ENCODE results near the gene STX18.
"Not testable (repeated sequence)": the region's sequence is repeated elsewhere in the genome, so short reads cannot be mapped to it uniquely, and the experiment has no call there.

STX18 gene

DNA sequence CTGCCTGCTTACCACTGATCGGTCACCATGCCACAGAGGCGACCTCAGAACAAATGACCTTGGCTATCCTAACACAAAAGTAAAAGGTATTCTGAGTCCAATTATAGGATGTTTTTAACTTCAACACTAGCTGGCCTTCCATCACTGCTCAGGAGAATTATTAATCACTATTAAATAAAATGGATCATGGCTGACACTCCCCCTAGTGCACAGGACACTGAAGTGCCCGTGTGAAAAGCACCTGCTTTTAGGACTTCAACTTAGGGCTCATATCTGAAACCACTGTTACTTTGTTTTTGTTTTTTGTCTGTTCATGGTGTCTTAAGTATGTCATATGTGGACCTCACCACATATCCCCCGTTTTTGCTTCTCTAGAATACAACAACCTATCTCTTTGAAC is 33.9 kb downstream of the STX18 start:
- DNase-seq (ENCODE audit: low spot score): no peak

DNA sequence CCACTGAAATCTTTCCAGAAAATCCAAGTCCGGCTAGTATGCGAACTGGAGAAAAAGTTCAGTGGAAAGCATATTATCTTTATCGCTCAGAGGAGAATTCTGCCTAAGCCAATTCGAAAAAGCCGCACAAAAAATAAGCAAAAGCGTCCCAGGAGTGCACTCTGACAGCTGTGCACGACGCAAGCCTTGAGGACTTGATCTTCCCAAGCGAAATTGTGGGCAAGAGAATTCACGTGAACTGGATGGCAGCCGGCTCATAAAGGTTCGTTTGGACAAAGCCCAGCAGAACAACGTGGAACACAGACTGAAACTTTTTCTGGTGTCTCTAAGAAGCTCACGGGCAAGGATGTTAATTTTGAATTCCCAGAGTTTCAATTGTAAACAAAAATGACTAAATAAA is 34.4 kb downstream of the STX18 start:
- DNase-seq (ENCODE audit: low spot score): no peak

DNA sequence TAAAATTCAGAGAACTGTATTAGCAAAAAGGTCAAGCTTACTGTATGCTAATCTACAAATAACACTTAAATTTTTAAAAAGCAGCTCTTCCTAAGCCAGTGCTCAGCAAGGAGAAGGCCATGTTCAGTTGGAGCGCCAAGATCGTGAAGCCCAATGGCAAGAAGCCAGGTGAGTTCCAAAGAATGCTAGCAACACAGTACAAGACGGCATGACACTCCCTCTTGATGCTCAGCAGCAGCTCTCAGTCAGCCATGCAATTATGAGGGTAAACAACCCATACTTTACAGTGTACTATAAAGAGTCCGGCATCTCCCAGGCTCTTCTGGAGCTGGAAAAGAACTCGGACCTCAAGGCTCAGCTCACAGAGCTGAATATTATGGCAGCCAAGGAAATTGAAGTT is 34.9 kb downstream of the STX18 start:
- DNase-seq (ENCODE audit: low spot score): no peak

DNA sequence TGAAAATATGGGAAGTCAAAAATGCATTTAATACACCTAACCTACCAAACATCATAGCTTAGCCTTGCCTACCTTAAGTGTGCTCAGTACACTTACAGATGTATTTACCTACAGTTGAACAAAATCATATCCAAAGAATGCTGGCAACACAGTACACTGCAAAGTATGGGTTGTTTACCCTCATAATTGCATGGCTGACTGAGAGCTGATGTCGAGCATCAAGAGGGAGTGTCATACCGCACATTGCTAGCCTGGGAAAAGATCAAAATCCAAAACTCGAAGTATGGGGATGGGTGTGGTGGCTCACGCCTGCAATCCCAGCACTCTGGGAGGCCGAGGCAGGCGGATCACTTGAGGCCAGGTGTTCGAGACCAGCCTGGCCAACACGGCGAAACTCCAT is 36.6 kb downstream of the STX18 start:
- not testable (repeated sequence) for DNase-seq (ENCODE audit: low spot score)

DNA sequence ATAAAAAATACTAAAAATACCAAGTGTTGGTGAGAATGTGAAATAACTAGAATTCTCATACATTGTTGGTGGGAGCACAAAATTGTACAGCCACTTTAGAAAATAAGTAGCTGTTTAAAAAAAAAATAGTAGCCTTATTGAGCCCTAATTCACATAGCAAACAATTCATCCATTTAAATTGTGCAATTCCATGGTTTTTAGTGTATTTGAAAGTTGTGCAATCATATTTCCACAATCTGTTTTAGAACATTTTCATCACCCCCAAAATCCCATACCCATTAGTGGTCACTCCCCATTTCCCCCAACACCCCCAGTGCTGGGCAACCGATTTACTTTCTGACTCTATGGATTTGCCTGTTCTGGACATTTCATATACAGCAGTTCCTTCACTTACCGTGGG is 37.1 kb downstream of the STX18 start:
- DNase-seq (ENCODE audit: low spot score): no peak

DNA sequence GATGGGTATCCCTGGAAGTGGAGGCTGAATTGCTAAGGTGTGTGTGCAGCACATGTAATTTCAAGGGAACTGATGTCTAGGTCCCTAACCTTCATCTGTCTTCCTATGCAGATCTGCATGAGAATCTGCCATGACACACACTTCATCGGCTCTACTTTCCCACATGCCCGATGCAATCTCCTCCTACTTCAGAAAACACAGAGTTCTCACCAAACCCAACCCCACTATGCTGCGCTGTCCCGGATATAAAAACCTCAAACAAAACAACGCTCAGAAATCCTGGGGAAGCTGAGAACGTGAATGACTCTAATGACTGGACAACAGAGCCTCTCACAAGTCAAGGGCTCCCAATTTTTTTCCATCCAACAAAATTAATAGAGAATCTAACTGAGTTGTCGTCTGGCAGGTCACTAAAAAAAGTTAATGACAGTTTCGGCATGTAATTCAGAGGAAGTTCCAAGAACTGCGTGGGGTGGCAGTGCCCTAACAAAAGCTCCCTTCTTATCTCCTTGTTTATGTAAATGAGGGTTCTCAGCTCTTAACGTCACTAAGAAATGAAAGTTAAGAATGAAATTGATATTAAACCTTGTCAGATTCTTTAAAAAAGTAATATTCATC is 39.0 kb downstream of the STX18 start:
- DNase-seq (ENCODE audit: low spot score): no peak

DNA sequence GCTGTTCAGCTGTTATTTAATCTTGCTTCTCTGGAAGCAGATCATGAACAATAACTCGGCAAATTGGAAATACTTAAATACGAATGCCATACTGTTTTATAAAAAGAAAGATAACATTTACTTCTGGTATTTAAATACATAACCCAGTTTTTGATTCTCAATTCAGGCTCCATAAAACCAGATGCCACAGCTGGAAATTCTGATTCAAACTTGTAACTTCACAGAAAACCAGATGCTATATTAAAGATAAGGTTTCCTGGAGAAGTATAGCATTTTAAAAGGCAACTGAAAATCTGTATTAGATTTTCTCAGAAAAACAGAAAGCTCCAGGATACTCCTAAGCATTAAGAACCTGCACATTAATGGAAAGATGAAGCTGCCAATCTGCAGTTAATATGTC is 40.2 kb downstream of the STX18 start:
- no peak for DNase-seq (ENCODE audit: low spot score)

DNA sequence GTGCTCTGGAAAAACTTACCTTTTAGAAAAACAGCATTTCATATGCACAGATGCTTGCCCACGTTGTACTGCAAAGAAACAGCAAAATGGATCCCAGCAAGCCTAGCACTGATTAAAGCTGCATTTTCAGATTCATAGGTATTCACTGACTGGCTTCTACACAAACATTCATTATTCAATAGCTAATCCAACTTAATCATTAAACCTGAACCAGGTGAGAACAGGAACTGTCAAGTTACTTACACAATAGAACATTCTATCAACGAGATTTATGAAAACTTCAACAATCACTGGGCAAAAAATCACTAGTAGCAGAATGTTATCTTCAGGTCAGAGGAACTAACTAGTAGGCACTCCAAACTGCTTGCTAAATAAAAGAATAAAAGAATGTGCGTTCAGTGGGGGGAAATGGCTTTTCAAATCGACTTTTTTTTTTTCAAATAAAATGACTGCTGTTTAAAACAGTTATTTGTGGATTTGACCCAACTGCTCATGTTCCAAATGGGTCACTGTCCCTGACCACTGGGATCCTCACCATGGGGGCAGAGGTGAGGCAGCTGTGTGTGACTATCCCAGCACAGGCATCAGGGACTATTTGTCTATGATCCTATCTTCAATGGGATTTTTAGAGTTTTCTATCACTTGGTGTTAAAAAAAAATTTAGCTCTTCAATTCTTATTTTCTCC is 42.3 kb downstream of the STX18 start:
- DNase-seq (ENCODE audit: low spot score): no peak

DNA sequence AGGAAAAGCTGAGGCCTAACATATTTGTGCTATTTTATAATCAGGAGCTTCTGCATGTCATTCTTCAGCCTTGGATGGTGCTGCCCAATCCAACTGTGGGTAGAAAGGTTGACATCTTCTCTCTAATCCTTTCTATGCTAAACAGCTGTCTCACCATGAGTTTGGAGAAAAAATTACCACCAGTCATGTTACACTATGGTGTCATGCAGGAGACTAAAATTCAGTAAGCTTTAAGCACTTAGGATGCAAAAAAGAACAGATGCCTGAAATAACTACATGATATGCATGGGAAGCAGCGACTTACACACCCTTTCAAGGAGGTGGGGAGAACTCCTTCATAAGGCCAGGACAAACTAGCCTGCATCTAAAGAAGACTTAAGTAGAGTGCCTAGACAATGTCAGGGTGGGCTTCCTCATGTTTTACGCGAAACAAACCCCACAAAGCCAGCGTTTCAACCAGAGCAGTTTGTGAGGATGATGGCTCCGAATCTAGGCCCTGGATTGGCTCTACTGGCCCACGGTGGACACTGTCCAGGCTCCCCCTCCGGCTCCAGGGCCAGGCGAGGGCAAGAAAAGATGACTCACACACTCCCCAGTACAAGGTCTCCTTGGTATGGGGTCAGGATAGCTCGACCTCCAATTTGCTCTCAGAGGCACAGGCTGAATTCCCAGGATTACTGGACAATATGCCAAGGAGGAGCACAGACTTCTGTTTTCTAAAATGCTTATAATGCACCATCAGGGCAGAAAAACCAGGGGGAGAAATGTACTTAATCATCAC is 45.1 kb downstream of the STX18 start:
- DNase-seq (ENCODE audit: low spot score): no peak

DNA sequence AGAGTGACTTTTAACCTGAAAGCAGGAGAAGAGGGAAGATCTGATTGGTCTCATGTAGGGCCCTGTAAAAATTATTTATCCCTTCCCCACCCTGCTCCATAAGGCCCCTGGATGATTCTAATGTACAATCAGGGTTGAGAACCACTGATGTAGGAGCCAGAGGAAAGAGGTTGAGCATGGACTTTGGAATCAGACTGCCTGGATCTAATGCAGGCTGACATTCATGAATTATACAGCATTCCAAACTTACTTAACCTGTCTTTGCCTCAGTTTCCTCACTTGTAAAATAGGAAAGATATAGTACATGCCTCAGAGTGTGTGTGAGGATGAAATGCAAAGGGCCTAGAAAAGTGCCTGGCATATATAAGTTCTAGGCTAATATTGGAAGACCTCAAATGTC is 47.0 kb downstream of the STX18 start:
- DNase-seq (ENCODE audit: low spot score): no peak

DNA sequence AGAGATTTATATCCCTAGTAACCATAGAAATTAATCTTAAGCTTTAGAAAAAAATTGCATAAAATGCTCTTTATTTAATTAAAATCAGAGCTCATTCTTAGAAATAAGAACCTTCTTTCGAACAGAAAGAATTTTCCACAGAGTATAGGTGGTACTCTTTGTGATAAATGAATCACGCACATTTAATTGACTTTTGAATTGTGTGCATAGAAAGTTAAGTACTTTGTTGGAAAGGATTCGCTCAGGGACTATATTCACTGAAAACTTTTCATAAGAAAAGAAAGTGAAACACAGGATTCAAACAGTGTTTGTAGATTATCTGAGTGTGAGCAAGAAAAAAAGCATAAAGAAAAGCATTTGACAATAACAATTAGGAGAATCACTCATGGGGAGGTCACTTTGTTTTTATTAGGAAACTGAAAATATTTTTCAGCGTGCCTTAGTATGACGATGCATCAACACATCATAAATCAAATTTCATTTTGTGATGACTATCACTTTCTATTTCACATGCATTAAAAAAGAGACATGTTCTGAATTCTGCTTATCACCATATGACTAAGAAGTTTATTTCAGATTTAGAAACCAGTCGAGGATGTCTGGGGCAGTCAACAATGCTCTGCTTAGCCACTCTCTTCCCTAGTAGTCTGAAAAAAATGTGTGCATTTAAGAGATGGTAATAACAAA is 49.5 kb downstream of the STX18 start:
- no peak for DNase-seq (ENCODE audit: low spot score)

DNA sequence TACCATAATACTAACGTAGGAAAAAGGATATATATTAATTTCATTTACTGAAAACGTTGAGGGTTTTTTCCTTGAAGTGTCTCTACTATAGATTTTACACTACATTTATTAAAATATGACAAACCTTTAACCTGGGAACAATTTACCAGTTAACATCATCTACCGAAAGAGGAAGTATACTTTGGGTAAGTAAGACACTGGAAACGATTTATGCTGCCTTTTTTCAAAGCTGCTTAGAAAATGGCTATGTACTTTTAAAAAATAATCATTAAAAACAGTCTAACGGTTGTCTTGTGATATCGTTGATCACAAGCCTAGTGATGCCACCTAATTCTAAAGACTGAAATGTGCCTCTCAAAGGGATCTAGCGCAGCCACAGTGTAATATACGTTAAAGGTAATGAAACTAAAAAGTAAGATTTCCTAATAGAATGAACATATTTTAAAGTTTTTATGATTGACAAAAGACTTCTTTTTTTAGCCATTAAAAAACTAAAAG is 50.4 kb downstream of the STX18 start:
- DNase-seq (ENCODE audit: low spot score): no peak

DNA sequence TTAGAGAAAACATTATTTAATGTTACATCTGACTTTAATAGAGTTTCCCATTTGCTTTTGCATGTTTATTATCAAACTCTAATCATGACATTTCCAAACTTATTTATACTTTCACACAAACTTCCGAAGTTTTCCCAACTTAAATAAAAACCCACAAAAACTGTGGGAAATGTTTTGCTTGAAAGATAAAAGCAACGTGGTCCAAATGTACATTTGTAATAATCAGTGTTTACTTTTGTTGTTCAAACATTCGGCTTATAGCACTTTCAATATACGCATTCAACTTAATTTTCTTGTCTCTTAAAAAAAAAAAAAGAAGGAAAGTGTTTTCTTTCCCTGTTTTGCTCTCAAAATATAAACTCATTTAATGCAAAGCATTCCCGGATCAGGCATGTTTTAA is 51.0 kb downstream of the STX18 start:
- DNase-seq (ENCODE audit: low spot score): no peak

DNA sequence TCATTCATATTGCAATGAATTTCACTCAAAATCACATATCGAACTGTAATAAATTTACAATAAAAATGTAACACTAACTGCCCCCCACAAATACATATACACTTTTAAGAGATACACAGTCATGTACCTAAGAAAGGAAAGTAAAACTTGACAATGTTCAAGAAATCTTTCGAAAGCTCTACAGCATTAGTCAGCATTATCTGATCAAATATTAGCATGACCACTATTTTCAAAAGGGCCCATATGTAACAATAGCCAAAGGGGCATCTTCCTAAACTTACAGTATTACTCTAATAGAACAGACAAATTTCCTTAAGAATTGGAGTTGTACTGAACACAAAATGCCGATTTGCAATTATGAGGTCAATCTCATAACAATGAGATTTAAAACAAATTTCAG is 51.8 kb downstream of the STX18 start:
- no peak for DNase-seq (ENCODE audit: low spot score)

DNA sequence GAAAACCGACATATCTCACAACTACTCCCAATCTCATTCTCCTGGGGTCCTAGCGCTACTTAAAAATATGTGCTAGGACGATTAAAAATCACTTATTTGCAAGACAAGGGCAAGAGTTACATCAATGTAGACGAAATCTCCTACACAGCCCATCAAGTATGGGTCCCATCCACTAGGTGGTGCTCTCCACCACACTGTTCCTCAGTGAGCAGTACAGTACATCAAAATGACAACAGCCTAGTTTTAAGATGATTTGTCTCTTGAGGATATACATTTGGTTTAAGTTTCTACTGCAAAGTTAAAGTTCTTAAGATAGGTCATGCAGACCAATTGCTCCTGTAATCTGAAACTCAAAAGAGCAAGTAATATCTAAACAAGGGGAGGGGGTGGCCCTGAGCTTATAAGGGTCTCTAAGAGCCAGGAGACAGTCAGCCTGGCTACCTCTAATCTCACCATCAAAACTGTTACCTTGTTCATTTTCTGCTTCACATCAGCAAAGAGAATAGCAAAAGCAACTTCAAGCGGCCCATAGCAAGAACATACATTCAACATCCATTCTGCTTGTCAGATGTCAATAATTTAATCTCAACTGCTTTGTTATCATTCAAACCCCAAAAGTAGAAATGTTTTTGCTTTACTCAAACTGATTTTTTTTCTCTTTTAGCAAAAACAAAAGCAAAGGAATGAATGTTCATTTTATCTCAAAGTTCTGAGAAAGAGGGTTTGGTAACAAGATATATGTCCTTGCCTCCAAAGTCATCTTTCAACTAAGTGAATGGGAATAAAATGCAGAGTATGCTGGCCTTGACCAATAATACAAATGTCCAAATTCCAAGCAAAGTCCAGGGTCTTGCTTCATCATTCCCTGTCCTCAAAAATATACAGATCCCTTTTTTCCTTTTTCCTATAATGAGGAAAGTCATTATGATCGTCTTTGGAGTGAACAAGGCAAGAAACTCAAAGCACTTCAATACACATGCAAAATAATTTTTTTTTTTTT is 53.1 kb downstream of the STX18 start:
- DNase-seq (ENCODE audit: low spot score): no peak

DNA sequence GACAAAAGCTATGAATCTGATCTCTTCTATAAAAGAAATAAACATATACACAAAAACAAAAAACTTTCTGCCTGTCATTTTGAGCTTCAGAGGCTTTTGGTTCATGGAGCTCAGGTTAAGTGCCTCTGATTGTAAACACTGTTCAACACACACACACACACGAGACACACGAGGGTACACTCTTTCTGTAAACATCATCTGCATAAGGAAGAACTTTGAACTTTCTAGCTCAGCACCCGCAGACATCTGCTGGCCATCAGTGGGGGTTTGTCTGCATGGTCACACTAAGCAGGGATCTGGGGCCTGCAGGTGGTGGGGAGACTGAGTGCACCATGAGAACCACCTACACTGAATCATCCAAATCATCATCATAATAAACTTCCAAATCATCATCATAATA is 54.9 kb downstream of the STX18 start:
- no peak for DNase-seq (ENCODE audit: low spot score)

DNA sequence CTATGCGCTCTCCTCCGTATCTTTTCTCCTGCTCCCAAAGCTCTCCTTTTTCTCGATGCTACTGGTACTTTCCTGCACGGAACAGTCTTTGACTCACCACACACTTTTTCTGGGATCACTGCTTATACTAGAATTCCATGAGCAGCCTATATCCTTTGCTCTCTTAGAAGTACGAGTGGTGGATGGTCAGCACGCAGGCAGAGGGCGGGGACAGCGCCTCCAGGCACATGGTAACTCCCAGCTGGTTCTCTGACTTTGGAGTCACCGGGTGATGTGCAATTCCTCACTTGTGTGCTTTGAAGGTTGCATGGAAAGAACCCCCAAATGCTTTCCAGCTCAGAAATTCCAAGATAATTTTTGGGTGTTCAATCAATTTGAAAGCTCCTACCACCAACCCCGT is 56.0 kb downstream of the STX18 start:
- DNase-seq (ENCODE audit: low spot score): no peak

DNA sequence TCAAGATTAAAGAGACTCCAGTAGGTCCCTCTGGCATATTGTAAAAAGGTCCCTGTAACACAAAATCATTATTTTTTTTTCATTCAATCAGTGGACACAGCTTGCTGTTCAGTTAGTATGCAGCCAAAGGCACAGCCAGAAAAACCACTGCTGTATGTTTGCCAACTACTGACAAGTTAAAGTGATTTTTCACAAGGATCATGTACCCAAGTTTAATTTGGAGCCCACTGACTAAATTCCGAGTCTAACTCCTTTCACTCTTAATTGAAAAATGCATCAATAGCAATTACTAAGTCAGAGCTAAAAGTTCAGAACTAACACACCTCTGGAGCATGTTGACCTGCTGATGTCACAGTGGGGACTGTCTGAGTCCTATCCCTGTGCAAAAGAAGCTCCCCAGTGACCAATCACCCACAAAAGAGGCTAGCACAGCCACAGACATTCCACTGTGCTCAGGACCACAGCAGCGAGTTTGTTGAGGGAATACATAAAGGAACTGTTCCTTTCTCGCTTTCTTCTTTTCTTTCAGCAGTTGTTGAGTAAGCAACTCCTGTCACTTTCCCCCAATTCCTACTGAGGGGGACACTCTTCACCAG is 60.4 kb downstream of the STX18 start:
- DNase-seq (ENCODE audit: low spot score): no peak

DNA sequence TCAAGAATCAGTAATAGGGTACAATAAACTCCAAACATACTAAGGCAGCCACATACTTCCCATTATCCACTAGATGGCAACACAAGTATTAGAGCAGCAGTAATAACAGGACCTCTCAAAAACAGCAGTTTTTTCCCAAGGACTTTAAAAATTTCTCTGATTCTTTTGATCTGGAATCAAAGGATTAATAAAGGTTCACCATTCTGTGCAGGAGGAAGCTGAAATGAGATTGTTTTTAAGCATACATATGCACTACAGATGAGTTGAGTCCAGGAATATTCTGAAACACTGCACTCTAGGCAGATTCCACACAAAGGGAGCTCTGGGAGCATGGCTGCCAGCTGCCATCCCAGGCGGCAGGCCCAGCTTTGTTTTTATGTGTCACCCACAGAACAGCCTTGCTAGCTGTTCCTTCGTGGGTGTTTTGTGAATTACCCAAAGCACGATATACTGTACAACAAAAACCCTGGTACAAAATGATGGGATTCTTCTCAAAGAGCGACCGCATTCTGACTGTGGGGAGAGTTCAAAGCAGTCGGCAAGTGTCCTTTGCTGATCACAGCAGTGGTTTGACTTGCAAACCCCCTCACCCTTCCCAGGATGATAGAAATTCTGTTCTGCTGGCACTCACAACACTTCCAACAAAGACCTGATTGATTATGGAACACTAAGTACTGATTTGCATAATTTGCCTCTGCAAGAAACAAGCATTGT is 61.0 kb downstream of the STX18 start:
- DNase-seq (ENCODE audit: low spot score): no peak

DNA sequence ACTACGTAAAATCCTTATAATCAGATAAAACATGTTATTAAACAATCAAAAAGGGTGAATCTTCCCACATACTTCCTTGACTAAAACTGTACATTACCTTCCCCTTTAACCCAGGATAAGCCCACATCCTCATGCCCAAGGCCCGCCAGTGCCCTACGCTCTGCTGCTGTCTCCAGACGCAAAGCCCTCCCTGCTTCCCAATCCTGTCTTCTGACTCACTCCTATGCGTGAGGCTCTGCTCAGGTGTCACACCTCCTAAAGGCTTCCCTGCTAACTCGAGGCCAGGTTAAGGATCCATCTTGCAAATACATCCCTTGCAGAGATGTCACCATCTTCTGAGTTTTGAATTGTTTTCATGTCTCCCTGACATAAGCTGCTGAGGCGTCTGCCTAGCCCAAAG is 61.6 kb downstream of the STX18 start:
- DNase-seq (ENCODE audit: low spot score): no peak
